ENCODE data around the gene SIAE.

- no peak for TF ChIP-seq CTCF (IDR thresholded peaks at IDR 0.05 in 2 of 3, conservative IDR thresholded peaks at IDR 0.05 in 1 of 3; ENCODE audit: control insufficient read depth in 2 of 3, extremely low read depth in 1 of 3, insufficient read depth in 1 of 3, low read depth in 3 of 3, low read length in 3 of 3)
- TF ChIP-seq EP300 (IDR thresholded peaks at IDR 0.05; ENCODE audit: borderline replicate concordance in 1 of 2, control insufficient read depth in 1 of 2, low read depth in 2 of 2, low read length in 2 of 2): no peak
- no peak for TF ChIP-seq NR2C2 (IDR thresholded peaks at IDR 0.05; ENCODE audit: borderline replicate concordance, control insufficient read depth, insufficient read length, low read depth)
- TF ChIP-seq JUND (IDR thresholded peaks at IDR 0.05; ENCODE audit: low read depth, low read length): no peak
Measured at GRCh38 chr11:124712392-124712791, 38.9 kb upstream of the SIAE start.
